Kidney tubule cell (primary cell): ENCODE measurements around the gene TLE6.
"Not testable (repeated sequence)": the region's sequence is repeated elsewhere in the genome, so short reads cannot be mapped to it uniquely, and the experiment has no call there.

ENCODE experiments used
- DNase-seq: peaks from one replicate; pipeline ENCODE4 v3.0.0-alpha.2; 2018; ENCODE audit warnings: low spot score

TLE6 gene

GRCh38 chr19:3004522-3004921 is 27.2 kb downstream of the TLE6 start:
- no peak for DNase-seq

GRCh38 chr19:3005345-3005744 is 28.0 kb downstream of the TLE6 start:
- no peak for DNase-seq

- DNase-seq, result no peak
Measured at GRCh38 chr19:3006075-3006767, 28.9 kb downstream of the TLE6 start.

GRCh38 chr19:3007975-3008374 is 30.6 kb downstream of the TLE6 start:
- DNase-seq, result no peak

GRCh38 chr19:3008994-3009393 is 31.6 kb downstream of the TLE6 start:
- DNase-seq, result no peak

- no peak for DNase-seq
Measured at GRCh38 chr19:3010871-3011270, 33.5 kb downstream of the TLE6 start.

- DNase-seq, result not testable (repeated sequence)
Measured at GRCh38 chr19:3012059-3012458, 34.7 kb downstream of the TLE6 start.

GRCh38 chr19:3012621-3013262 is 35.4 kb downstream of the TLE6 start:
- DNase-seq, result no peak

- no peak for DNase-seq
Measured at GRCh38 chr19:3013263-3013725, 35.9 kb downstream of the TLE6 start.

- no peak for DNase-seq
Measured at GRCh38 chr19:3014135-3014534, 36.8 kb downstream of the TLE6 start.

- no peak for DNase-seq
Measured at GRCh38 chr19:3015126-3016057, 38.0 kb downstream of the TLE6 start.

- no peak for DNase-seq
Measured at GRCh38 chr19:3017923-3018322, 40.6 kb downstream of the TLE6 start.

GRCh38 chr19:3019211-3019854 is 42.0 kb downstream of the TLE6 start:
- DNase-seq, result no peak

GRCh38 chr19:3020321-3020960 is 43.1 kb downstream of the TLE6 start:
- DNase-seq, result no peak

GRCh38 chr19:3024509-3024869 is 47.1 kb downstream of the TLE6 start:
- DNase-seq, result no peak

GRCh38 chr19:3024870-3025548 is 47.6 kb downstream of the TLE6 start:
- no peak for DNase-seq

- DNase-seq, result no peak
Measured at GRCh38 chr19:3025549-3025886, 48.2 kb downstream of the TLE6 start.

GRCh38 chr19:3026768-3027167 is 49.4 kb downstream of the TLE6 start:
- DNase-seq, result no peak

- no peak for DNase-seq
Measured at GRCh38 chr19:3027292-3027691, 49.9 kb downstream of the TLE6 start.

- DNase-seq, result no peak
Measured at GRCh38 chr19:3027981-3028304, 50.6 kb downstream of the TLE6 start.

GRCh38 chr19:3028305-3029064 is 51.1 kb downstream of the TLE6 start:
- DNase-seq, result no peak
